GM21723 (cell line): ENCODE data around the gene CAMTA1.
"Not testable (repeated sequence)": the region's sequence is repeated elsewhere in the genome, so short reads cannot be mapped to it uniquely, and the experiment has no call there.

Experiments
- ATAC-seq: cut with Tn5 transposase; IDR thresholded peaks from one replicate; pipeline ENCODE4 v1.9.1; 2021; ENCODE audit warnings: mild to moderate bottlenecking, moderate library complexity; ENCODE audit not compliant: unreplicated experiment

The CAMTA1 gene

DNA sequence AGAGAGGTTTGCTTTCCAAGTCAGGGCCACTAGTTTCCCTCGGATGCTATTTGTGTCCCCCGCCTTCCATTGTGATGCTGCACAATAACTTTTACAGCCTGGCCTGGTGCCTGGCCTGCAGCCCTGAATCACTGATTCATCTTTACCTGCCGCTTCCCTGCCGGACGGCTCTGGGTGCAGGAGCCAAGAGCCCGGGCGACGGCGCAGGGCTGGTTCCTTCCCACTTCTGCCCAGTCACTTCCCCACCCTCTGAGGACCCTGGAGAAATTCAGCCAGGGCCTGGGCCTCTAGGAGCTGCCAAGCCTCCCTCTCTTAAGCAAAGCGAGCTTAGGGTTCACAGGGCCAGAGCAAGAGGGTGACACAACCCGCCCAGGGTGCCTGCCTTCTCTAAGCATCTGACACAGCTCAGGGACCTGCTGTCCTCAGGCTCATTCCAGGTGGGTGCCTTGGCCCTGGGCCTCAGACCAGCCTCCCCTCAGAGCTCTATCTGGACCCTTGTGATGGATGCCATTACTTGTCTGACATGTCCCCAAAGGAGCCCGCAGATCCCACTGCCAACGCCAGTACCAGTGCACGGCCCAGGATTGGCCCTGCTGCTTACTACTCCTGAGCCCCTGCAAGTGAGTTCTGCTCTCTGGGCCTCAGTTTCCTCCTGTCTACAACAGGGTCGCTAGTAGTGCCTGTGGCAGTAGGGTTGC, 604.8 kb downstream of the CAMTA1 start:
- no peak for ATAC-seq

DNA sequence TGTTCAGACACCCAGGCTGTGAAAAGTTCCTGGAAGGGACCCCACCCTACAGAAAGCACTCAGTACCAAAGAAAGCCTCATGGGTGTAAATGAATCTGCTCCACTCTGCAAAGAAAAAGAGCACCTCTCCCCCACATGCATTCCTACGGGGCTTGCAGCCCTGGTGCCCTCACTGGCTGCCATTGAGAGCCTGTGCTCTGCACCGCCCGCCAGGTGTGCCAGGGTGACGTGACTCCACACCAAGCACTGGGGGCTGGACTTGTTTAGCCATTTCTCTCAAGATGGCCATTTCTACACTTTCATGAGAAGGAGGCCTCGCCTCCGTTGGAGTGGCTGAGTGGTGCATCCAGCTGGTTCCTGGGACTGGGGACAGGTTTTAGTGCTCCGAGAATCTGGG, 605.3 kb downstream of the CAMTA1 start:
- ATAC-seq = no peak

DNA sequence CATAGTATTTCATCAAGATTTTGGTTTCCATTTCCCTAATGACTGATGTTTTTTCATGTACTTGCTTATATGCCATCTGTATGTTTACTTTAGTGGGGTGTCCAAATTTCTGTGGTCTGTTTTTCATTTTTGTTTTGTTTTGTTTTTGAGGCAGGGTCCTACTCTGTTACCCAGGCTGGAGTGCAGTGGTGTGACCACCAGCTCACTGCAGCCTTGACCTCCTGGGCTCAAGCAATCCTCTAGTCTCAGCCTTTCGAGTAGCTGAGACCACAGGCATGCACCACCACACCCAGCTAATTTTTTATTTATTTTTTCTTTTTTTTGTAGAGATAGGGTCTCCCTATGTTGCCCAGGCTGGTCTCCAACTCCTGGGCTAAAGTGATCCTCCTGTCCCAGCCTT, 607.9 kb downstream of the CAMTA1 start:
- ATAC-seq = no peak

DNA sequence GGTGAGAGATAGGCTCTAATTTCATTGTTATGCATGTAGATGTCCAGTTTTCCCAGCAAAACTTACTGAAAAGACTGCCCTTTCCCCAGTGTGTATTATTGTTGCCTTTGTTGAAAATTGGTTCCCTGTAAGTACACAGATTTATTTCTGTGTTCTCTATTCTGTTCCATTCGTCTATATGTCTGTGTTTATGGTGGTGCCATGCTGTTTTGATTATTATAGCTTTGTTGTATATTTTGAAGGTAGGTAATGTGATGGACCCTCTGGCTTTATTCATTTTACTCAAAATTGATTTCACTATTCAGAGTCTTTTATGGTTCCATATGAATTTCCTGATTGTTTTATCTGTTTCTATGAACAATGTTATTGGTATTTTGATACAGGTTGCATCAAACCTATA, 610.0 kb downstream of the CAMTA1 start:
- ATAC-seq = no peak

DNA sequence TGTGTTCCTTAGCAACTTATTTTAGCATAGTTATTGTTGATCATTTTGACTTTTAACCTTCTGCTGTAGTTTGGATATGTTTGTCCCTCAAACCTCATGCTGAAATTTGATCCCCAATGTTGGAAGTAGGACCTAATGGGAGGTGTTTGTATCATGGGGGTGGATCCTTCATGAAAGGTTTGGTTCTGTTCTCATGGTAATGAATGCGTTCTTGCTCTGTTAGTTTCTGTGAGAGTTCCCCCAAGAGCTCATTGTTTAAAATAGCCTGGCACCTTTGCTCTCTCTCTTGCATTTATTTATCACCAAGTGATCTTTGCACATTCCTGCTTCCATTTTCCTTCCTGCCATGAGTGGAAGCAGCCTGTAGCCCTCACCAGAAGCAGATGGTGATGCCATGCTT, 613.7 kb downstream of the CAMTA1 start:
- ATAC-seq = no peak

DNA sequence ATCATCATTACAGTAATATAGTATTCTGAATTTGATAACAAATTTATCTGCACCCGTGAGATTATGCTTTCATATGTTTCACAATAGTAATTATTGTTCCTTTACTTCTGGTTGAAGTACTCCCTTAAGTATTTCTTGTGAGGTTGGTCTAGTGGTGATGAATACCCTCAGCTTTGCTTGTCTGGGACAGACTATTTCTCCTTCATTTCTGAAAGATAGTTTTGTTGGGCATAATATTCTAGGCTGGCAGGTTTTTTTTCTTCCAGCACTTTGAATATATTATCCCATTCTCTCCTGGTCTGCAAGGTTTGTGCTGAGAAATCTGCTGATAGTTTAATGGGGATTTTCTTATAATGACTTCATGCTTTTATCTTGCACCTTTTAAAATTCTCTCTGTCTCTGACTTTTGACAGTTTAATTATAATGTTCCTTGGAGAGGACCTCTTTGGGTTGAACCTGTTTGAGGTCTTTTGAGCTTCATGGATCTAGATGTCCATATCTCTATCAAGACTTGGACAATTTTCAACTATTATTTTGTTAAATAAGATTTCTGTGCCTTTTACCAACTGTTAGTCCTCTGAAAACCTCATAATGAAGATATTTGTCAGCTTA, 614.4 kb downstream of the CAMTA1 start:
- ATAC-seq = no peak

DNA sequence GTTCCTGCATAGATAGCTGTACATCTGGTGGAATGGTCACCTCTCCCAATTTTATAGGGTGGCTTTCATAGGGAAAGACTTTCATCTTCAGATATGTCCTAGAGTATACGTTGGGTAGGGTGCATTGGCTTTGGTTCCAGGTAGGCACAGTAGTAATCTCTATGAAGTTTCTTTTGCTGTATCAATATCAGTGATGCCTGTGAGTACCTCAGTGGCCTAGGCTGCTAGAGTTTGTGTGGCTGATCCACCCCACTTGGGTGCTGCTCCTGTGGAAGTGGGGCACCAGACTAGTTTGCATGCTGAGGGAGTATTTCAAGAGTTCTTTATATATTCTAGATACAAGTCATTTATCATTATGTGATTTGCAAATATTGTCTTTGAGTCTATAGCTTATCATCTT, 615.3 kb downstream of the CAMTA1 start:
- no peak for ATAC-seq

DNA sequence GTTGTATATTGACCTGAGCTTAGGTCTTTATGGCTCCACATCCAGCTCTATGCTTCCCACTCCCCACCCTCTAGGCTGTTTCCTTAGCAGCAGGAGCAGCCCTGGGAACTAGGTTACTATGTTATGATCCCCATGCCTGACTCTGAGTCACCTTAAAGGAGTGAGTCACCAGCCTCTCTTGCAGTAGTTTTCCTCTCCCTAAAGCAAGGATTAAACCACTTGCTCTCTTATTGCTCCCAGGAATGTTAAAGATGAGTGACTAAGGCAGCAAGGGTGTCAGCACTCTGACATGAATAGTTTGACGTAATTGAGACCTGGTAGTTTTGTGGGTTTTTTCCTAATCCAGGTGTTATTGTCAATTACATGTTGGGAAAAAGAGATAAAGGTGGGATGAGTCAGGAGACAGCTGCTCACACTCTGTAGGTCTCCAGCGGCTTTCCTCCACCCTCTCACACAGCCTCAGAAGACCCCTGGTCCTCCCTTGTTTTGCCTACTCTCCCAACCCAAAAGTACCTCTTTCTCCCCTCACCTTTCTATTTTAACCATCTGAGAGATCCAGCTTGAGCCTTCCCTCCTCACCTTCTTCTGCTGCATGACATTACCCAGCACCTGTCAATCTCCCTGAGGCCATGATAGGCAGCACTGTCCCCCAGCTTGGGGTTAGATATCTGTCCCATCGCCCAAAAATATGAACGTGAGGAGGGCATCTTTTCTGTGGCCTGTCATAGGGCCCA, 616.7 kb downstream of the CAMTA1 start:
- no peak for ATAC-seq

DNA sequence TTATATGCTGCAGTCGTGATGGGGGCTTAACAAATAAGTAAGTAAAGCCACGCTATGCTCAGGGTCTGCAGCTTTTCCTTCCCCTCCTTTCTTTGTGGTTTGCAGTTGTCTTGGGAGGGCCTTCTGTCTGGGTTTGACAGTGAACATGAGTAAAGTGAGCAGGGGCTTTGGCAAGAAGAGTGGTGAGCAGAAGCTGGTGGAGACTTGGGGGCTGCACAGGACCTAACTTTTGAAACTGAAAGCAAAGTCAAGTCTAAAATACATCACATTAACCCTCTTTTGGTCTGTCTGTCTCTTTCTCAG, 617.2 kb downstream of the CAMTA1 start:
- no peak for ATAC-seq

DNA sequence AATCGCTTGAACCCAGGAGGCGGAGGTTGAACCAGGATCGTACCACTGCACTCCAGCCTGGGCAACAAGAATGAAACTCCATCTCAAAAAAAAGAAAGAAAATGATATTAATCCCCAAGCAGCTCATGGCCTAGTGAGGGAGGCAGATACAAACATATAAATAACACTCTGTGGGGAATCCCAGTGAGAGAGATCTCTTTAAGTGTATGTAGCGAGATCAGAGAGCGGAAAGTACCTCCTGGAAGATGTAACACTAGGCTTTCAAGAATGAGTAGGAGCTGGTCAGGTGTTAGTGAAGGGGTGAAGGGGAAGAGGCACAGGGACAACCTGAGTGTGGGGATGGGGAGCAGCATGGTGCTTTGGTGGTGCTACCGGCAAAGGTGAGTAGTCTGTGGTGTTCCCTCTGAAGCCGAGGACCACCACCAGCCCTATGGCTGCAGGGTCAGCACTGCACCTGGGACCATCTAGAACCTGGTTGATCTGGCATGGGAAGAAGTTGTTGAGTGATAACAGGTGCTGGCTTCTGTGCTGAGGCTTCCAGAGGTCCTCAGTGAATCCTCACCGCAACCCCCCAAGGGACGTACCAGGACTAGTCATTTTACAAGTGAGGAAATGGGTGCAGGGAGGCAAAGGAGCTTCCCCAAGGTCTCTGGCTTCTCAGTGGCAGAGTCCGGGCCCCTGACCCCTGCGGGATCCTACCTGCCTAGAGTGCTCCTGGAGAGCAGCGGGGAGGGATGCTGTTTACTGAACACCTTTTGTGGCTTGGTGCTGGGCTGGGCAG, 618.2 kb downstream of the CAMTA1 start:
- no peak for ATAC-seq

DNA sequence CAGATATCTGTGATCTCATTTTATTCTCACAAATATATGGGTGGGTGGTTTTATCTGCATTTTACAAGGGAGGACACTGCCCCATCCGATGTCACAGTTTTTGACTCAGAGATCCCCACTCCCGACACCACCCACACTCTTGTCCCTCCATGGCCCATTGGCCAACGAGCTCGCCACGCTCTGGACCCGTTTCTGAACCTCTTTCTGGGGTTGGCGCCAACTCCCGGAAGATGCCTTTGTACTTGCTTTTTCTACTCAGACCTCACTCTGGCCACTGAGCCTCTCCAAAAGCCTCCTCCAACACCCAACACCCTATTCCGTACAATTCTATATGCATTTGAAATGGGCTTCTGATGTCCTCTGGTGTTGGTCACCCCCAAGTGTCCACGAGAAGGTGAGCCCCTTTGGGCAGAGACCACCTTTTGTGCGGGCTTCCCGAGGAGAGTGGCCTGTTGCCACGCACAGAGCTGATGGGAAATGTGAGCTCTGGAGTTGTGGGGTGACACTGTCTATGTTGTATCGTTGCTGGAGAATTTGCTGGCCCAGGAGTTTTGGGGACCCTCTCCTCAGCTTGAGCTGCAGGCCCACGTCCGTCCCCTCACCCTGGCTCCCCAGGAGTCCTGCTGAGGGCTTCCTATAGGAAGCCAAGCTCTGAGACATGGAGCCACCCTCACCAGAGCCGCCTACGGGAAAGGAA, 618.9 kb downstream of the CAMTA1 start:
- no peak for ATAC-seq

DNA sequence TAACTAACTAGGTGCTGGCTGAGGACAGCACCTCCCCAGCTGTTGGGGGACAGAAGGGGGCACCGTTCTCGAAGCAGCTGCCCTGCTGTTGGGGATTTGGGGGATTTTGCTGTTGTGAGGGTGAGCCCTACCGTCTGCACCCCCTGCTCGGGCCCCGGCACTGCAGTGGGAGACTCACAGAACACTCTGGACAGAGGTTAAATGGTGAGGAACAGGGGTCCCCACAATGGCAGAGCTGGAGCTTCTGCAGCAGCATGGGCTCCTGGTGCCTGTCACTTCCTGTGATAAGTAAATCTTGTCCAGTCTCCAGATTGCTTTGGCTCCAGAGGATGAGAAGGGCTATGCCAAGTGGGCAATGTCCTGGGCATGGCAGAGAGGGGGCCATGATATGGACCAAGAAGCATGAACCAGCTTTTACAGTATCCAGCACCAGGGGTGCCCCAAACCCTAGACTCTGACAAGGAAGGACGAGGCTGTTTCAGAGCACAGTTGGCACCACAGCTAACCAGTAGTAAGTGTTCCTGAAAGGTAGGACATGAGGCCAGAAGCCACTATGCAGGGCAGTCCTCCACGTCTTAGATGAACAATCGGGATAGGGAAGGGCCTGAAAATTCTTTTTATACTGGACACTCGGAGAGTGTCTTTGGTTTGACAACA, 620.7 kb downstream of the CAMTA1 start:
- ATAC-seq = no peak

DNA sequence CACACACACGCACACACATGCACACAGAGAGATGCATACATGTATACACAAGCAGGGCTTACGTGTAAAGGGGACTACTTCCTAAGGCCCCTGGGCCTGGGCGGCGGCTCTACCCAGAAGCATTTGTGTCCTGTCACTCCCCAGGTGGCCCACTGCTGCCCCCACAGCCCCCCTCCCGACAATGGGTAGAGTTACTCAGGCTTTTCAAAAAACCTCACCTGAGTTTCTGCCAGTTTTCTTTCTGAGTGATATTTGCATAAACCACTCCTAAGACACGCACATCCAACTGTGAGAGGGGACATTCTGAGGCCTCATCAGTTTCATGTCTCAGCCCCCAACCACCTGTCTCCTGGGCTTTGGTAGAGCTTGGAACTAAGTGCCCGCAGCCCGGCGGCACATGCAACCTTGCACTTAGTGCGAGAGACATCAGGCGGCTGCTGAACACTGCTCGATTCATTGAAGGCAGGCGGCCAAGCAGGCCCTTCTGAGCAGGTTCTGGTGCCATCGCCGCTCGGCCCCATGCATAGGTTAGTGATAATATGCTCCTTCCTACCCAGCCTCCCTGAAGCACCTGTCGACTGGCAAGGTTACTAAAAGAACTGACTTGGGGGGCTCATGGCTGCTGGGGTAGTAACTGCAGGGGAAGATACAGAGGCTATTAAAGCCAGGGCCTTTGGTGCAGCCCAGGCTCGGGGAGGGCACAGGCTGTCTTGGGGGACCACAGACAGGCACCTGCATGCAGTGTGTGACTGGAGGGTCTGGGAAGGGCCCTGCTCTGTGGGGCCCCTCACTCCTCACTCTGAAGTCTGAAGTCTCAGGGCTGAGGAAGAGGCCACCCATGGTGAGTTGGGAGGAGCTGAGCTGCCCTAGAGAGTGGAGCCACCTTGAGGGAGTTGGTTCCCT, 621.6 kb downstream of the CAMTA1 start:
- ATAC-seq = no peak

DNA sequence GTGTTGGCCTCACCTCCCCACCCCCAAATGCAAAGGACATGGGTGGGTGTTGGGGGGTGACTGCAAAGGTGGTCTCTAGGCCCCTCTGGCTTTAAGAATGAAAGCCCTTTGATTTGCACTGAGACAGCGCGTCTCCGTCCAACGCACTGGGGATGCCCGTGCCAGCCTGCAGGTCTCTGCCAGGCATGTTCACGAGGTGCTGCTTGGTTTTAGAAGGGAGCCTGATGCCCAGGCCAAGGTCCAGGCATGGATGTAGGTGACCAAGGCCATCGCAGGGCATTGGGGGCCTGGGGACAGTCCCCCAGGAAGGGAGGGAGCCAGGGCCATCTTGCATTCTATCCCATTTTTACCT, 622.3 kb downstream of the CAMTA1 start:
- no peak for ATAC-seq

DNA sequence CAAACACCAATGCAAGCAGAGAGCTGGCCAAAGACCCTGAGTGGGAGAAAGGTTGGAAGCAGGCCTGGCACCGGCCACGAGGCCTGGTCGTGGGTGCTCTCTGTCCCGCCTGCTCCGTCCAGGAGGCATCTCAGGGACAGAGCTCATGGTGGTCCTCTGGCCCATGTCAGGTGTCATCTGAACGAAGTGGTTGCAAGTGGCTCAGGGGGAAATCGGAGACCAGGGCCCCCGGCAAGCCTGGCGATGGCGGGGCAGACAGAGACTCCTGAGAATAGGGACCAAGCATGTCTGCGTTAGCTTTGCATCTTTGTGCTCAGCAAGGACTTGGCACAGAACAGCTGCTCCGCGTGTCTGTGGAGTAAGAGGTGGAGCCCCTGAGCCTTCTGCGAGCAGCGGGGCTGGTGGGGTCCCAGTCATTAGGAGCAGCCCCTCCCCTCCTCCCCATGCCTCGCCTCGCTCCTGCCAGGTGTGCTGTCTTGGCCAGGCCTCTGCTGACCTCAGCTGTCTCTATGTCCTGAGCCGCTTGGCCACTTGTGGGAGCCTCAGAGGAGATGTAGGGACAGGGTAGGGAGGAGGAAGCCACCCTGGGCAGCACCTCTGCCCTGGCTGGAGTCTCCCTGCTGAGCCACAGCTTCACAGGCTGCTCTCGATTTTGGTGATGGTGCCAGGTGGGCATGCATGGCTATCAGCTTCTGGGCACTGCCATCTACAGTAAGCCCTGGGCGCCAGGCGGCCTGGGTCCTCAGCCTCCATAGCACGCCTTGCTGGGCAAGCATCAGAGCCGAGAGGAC, 622.9 kb downstream of the CAMTA1 start:
- ATAC-seq = no peak

DNA sequence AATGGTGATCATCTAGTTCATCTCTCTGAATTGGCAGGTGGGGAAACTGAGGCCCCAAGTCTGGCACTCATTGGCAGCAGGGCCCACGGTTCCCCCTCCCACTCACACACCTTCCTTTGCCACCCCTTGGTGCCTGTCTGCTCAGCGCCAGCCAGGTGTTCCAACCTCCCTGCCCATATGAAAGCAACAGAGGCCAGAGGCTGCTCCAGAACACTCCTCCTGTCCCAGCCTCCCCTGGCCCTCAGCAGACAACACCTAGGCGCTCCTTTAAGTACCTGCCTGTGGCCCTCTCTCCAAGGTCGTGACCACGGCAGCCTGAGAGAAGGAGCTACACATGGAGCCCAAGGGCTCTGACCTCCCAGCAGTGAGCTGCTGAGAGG, 623.5 kb downstream of the CAMTA1 start:
- ATAC-seq = no peak

DNA sequence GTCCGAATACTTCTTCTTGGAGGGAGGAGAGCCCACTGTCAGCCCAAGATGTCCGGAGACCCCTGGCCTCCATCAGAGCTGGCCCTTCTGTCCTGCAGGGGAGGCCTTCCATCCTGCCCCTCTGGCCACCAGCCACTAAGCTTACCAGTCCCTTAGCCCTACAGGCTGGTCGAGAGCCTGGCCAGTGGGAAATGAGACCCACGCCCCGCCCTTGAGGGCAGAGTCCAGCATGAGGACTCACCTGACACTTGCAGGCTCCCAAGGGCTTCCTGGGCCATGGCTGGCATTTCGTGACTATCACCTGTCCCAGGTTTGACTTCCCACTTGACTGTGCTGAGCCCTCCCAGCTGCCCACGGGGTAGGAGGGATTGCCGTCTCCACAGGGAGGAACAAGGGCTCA, 624.0 kb downstream of the CAMTA1 start:
- ATAC-seq = no peak

DNA sequence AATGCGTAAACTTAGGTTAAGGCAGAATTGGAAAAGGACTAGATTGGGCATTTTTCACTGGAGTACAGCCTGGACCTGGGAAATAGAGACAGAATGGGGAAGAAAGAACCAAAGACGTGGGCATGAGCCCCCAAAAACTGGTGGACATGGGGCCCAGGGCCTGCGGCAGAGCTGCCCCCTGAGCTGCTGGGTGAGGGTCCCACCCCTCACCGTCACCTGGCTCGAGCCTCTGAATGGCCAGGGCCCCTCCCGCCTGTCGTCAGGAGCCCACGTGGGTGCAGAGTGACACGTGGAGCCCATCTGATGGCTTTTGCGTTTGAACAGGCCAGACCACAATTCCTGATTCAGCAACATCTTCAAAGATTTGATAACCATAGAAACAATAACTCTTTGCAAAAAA, 624.9 kb downstream of the CAMTA1 start:
- ATAC-seq = no peak

DNA sequence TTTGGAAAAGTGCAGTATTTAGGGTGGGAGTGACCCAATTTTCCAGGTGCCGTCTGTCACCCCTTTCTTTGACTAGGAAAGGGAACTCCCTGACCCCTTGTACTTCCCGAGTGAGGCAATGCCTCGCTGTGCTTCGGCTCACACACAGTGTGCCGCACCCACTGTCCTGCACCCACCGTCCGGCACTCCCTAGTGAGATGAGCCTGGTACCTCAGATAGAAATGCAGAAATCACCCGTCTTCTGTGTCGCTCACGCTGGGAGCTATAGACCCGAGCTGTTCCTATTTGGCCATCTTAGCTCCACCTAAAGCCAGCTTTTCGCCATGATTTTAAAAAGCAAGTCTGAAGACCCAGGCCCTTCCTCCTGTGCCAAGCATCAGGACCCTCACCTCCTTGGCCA, 632.4 kb downstream of the CAMTA1 start:
- ATAC-seq = not testable (repeated sequence)
